CMK (cell line): Measurements from ENCODE around the gene TMEM132E.

Experiments
- DNase-seq: peaks from one replicate; pipeline ENCODE4 v3.0.0-alpha.2; 2010; ENCODE audit warnings: low read depth

Gene TMEM132E

GRCh38 chr17:34635876-34636275, 56.5 kb downstream of the TMEM132E start:
- no peak for DNase-seq

DNA sequence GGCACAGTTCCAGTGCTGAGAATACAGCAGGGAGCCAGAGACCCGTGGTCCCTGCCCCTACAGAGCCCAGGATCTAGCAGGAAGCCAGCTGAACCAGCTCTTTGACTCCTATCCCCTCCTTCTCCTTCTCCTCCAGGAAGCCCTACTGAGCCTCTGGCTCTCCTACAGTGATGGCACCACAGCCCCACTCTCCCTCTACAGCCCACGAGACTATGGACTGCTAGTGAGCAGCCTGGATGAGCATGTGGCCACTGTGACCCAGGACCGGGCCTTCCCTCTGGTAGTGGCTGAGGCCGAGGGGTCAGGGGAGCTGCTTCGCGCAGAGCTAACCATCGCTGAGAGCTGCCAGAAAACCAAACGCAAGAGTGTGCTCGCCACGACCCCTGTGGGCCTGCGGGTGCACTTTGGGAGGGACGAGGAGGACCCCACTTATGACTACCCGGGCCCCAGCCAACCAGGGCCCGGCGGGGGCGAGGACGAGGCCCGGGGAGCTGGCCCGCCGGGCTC, 57.7 kb downstream of the TMEM132E start:
- no peak for DNase-seq

DNA sequence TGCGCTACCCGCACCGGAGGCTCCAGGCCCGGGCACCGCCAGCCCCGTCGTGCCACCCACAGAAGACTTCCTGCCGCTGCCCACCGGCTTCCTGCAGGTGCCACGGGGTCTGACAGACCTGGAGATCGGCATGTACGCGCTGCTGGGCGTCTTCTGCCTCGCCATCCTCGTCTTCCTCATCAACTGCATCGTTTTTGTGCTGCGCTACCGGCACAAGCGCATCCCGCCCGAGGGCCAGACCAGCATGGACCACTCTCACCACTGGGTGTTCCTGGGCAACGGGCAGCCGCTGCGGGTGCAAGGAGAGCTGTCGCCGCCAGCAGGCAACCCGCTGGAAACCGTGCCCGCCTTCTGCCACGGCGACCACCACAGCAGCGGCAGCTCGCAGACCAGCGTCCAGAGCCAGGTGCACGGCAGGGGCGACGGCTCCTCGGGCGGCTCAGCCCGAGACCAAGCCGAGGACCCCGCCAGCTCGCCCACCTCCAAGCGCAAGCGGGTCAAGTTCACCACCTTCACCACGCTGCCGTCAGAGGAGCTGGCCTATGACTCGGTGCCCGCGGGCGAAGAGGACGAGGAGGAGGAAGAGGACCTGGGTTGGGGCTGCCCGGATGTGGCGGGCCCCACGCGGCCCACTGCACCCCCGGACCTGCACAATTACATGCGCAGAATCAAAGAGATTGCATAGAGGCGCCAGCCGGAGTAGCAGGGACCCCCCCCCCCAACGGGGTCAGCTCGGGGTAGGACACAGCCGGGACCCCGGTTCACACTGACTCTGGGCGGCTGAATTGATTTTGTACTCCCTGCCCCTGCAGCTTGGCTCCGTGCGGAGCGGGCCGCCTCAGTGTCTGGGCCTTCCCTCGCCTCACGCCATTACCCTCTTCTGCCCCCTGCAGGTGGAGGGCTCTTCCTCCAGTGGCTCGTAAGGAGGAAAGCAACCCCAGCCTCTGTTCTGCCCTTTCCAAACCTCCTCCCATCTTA, 58.5 kb downstream of the TMEM132E start:
- DNase-seq = peak; percentile 31

- no peak for DNase-seq
Measured at GRCh38 chr17:34638526-34639260, 59.3 kb downstream of the TMEM132E start.

DNA sequence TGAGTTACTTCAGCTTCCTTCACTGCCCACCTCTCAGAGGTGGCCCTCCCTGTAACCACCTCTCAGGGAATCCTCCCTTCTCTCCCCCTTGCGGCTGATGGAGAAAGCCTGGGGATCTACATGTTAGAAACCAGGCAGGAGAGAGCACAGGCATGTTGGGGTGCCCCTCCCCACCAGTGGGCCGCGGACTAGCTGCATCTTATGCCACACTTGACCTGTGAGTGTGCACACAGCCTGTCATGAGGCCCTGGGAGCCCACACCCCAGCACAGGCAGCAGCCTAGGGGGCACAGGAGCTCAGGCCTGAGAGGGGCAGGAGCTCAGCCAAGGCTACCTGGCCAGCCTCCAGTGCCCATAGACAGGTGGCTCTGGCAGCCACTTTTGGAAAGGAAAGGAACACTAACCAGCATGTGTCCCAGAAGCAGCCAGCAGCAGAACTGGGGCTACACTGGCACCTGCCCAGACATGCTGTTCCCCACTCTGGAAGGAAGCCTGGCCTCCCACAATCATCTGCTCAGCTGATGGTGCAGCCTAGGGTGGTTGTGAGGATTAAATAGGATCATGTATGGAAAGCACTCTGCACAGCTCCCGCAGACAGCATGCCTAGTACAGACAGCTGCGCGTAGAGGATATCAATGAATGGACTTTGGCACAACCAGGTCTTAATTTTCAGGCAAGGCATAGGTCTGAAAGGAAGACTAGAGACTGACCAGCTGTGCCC, 60.5 kb downstream of the TMEM132E start:
- DNase-seq = no peak

- no peak for DNase-seq
Measured at GRCh38 chr17:34641368-34641767, 62.0 kb downstream of the TMEM132E start.

DNA sequence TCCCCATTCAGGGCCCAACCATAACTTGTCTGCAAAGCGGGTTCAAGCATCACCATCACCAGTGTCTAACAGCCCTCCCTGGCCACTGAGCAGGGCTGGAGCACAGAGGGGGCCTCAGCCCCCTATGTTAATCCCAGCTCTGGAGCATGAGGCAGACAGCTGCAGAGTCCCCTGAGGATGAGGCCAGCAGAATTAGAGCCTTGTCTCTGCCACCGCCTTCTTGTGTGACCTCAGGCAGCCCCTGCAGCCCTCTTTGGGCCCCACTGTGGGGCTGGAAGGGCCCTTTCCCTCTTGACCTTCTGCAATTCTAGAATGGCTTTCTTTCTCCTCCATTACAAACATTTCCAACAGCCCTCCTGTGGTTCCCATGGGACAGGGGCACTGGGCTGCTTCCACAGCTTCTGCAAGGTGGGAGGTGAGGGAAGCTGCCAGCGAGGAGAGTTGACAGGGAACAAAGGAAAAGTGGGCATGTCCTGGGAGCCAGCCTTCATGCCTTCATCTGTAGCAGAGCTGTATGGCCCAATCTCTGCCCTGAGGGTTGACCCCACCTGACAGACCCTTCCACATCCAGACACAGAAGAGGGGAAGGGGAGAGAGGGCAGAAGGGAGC, 65.7 kb downstream of the TMEM132E start:
- DNase-seq = no peak

DNA sequence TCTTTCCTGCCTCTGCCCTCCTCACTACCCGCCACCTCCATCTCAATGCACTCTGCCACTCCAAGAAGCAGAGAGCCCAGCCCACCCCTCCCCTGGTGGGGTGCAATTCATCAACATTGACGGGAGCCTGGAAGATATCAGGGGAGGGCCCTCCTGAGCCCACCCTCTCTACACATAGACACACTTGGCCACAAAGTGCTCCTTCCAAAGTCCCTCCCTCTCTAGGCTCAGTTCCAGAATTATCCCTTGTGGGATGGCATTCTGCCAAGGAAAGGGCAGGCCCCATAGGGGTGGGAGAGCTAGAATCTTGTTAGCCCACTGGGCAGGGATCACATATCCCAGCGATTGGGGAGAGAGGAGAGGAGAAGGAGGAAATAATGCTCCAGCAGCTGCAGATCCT, 66.2 kb downstream of the TMEM132E start:
- DNase-seq = no peak

GRCh38 chr17:34647511-34647910, 68.1 kb downstream of the TMEM132E start:
- DNase-seq = peak; percentile 26

- no peak for DNase-seq
Measured at GRCh38 chr17:34650051-34650750, 70.8 kb downstream of the TMEM132E start.

- DNase-seq = no peak
Measured at GRCh38 chr17:34651402-34651811, 72.0 kb downstream of the TMEM132E start.

GRCh38 chr17:34652021-34652555, 72.7 kb downstream of the TMEM132E start:
- DNase-seq = no peak

DNA sequence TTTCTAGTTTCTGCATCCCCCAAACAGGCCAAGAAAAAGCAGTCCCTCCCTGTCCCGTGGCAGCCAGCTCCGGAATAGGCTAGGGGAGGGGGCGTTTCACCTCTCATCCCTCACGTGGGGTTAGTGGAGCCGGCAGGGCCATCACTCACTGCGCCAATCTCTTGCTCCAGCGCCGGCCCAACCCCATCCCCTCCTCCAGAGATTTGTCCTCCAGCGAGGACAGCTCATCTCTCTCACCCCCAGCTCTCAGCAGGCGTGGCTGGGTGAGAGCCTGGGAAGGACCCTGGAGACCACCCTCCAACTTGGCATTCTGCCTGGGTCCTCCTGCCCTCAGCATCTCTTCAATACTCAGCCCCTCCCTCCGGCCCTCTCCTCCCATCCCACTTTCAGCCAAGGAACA, 74.1 kb downstream of the TMEM132E start:
- DNase-seq = no peak

- no peak for DNase-seq
Measured at GRCh38 chr17:34654276-34654880, 75.0 kb downstream of the TMEM132E start.

DNA sequence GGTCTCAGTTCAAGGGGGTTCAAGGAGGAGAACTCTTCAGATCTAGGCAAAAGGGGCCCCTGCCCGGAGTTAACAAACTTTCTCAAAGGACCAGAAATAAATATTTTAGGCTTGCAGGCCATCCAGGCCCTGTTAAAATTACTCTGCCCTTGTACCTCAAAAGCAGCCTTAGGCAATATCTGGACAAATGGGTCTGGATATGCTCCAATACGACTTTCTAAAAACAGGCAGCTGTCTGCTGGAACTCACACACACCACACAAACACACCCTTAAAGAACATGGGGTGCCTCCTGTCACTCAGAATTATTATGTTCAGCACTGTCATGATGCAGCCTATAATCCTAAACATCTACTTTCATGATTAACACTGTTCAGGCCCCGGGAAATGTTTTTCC, 75.5 kb downstream of the TMEM132E start:
- DNase-seq = no peak

DNA sequence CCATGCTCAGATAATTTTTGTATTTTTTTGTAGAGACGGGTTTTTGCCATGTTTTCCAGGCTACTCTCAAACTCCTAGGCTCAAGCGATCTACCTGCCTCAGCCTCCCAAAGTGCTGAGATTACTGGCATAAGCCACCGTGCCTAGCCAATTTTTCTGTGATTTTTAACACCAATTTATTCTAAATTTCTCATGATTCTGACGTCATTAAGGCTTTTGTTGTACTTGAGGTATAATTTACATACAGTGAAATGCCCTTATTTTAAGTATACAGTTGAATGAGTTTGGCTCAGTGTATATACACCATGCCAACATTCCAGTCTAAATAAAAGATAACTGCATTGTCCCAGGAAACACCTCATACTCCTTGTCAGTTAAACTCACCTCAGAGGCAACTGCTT, 77.4 kb downstream of the TMEM132E start:
- DNase-seq = no peak

- DNase-seq = no peak
Measured at GRCh38 chr17:34658811-34659560, 79.6 kb downstream of the TMEM132E start.

GRCh38 chr17:34663714-34664113, 84.3 kb downstream of the TMEM132E start:
- no peak for DNase-seq

GRCh38 chr17:34665150-34665806, 85.9 kb downstream of the TMEM132E start:
- DNase-seq = no peak
